ENCODE data around the gene ANKRD33.

ANKRD33 gene

GRCh38 chr12:51922762-51923505, 35.0 kb downstream of the ANKRD33 start:
- no peak overlapping the region for H3K4me3 ChIP-seq (ENCODE audit: low read depth, low read length)
- peak; percentile 47 for DNase-seq (ENCODE audit: low read depth)
- TF ChIP-seq, protein P1, sequence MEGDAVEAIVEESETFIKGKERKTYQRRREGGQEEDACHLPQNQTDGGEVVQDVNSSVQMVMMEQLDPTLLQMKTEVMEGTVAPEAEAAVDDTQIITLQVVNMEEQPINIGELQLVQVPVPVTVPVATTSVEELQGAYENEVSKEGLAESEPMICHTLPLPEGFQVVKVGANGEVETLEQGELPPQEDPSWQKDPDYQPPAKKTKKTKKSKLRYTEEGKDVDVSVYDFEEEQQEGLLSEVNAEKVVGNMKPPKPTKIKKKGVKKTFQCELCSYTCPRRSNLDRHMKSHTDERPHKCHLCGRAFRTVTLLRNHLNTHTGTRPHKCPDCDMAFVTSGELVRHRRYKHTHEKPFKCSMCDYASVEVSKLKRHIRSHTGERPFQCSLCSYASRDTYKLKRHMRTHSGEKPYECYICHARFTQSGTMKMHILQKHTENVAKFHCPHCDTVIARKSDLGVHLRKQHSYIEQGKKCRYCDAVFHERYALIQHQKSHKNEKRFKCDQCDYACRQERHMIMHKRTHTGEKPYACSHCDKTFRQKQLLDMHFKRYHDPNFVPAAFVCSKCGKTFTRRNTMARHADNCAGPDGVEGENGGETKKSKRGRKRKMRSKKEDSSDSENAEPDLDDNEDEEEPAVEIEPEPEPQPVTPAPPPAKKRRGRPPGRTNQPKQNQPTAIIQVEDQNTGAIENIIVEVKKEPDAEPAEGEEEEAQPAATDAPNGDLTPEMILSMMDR (IDR thresholded peaks at IDR 0.05; ENCODE audit: low read depth, low read length, missing control alignments): no peak
- in situ Hi-C loops (cut with HindIII; ENCODE audit: low sequenced_read_pairs): no loop called here

GRCh38 chr12:51923506-51924365, 35.8 kb downstream of the ANKRD33 start:
- in situ Hi-C loops (cut with HindIII; ENCODE audit: low sequenced_read_pairs): no loop called here
- no peak for DNase-seq (ENCODE audit: low read depth)

DNA sequence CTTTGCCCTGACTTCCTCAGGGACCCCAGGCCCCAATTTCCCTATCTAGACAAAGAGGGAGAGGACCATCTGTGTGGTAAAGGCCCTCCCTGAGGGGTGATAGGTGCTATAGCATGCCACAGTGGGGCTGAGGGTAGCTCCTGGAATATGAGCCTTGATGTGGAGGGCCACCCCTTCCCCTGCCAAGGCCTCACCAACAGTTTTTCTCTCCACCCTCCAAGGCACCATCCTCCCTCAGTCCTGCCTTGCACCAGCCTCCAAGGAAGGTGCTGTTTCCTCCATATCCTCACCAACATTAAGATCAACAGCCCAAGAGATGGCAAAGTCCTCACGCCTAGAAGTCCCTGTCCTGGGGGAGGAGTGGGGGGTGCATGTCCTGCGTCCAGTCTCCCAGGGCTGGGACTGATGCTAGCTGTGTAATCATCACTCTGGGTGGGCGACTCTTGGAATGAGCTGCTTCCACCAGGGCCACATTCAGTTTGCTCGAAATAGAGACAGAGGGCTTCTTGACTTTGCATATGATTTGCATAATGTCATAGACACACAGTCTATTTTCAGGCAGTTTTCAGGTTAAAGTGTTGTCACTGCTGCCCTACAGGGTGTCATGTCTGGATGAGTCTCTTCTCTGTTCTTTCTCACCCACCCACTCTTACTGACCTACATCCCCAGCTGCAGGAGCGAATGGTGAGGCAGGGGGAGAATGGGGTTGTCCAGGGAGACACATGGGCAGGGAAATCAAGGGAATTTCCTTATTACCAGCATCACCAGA, 36.8 kb downstream of the ANKRD33 start:
- in situ Hi-C loops (cut with HindIII; ENCODE audit: low sequenced_read_pairs): no loop called here
- TF ChIP-seq, protein P1 (IDR thresholded peaks at IDR 0.05; ENCODE audit: low read depth, low read length, missing control alignments): no peak
- H3K4me3 ChIP-seq (ENCODE audit: low read depth, low read length): no peak overlapping the region
- DNase-seq (ENCODE audit: low read depth): no peak

More at GRCh38 chr12:51923506-51924365, 35.8 kb downstream of the ANKRD33 start:
- no peak overlapping the region for H3K4me3 ChIP-seq (ENCODE audit: low read depth, low read length)
- TF ChIP-seq, protein P1 (IDR thresholded peaks at IDR 0.05; ENCODE audit: low read depth, low read length, missing control alignments): peak; percentile 80

- in situ Hi-C loops (cut with HindIII; ENCODE audit: low sequenced_read_pairs): no loop called here
- H3K4me3 ChIP-seq (ENCODE audit: low read depth, low read length): no peak overlapping the region
- DNase-seq (ENCODE audit: low read depth): no peak
- TF ChIP-seq, protein P1 (IDR thresholded peaks at IDR 0.05; ENCODE audit: low read depth, low read length, missing control alignments): no peak
Measured at GRCh38 chr12:51925346-51926063, 37.6 kb downstream of the ANKRD33 start.

DNA sequence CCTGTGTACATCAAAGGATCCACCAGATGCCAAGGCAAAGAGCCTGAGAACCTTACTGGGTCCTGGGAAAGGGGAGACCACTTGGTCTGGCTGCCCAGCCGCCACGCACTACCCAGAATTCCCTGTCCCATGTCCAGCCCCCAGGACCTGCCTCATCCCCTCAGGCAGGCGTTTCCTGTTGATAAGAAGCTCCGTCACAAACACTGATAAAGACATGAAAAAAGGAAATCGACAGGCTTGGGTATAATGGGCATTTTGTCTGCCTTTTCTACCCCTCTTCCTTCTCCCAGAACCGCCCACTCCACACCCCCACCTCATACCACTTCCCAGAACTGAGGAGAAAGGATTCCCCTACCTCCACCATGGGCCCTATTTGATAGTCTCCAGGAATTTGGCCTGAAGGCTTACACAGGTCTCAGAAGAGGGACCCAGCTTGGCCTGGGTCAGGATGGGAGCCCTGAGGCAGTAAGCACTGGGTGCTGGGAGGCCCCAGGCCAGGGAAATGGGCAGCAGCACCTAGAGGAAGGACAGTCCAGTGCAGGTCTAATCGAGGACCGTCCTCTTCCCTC, 38.2 kb downstream of the ANKRD33 start:
- H3K4me3 ChIP-seq (ENCODE audit: low read depth, low read length): no peak overlapping the region
- in situ Hi-C loops (cut with HindIII; ENCODE audit: low sequenced_read_pairs): no loop called here
- no peak for DNase-seq (ENCODE audit: low read depth)
- TF ChIP-seq, protein P1 (IDR thresholded peaks at IDR 0.05; ENCODE audit: low read depth, low read length, missing control alignments): no peak

Measured in astrocyte of the cerebellum (primary cell).